Measurements from ENCODE around the gene RAD18.
A peak's percentile ranks its signal among the peaks of the same experiment; 100 is the strongest.

Gene RAD18

GRCh38 chr3:8937064-8938020 lies 25.9 kb downstream of the RAD18 start:
- Histone ChIP-seq H3K14ac (ENCODE audit: low read length) (no peak overlapping the region), H3K4ac (ENCODE audit: low read depth, low read length) (no peak overlapping the region), H2AK5ac (ENCODE audit: low read length) (no peak overlapping the region), H2BK5ac (ENCODE audit: low read depth, low read length, poor library complexity) (no peak overlapping the region), H3K4me3 (ENCODE audit: low read depth, low read length) (no peak overlapping the region), H3K4me2 (ENCODE audit: low read length) (no peak overlapping the region), H4K12ac (ENCODE audit: low read depth, low read length) (no peak overlapping the region), H3K27me3 (ENCODE audit: insufficient read depth, low read length) (no peaks in the 10 kb centered on the region), H3K27ac (ENCODE audit: low read depth, low read length) (no peak overlapping the region), H2BK120ac (ENCODE audit: insufficient read depth, low read length, poor library complexity) (no peak overlapping the region), H3K4me1 (ENCODE audit: control insufficient read depth in 1 of 2, insufficient read depth in 2 of 2, low read length in 2 of 2) (no peaks in the 10 kb centered on the region), H3K79me2 (ENCODE audit: control insufficient read depth, insufficient read depth, low read length, poor library complexity) (no peaks in the 10 kb centered on the region), H3K9me3 (ENCODE audit: insufficient read depth, low read depth, low read length) (no peaks in the 10 kb centered on the region), H4K8ac (ENCODE audit: low read depth, low read length) (no peak overlapping the region), H4K91ac (ENCODE audit: low read depth, low read length) (no peak overlapping the region), H3K18ac (ENCODE audit: low read length) (no peak overlapping the region), H3K79me1 (ENCODE audit: low read length) (no peaks in the 10 kb centered on the region), H3K9ac (ENCODE audit: low read length) (no peak overlapping the region), H3K23ac (ENCODE audit: low read length) (no peak overlapping the region), H2AFZ (ENCODE audit: insufficient read depth, low read length, poor library complexity) (no peak overlapping the region), H2BK12ac (ENCODE audit: low read length) (no peak overlapping the region), H3K36me3 (ENCODE audit: control insufficient read depth in 1 of 2, insufficient read depth in 2 of 2, low read length in 2 of 2) (peaks cover 2 to 9% of the 10 kb centered on the region in 2 experiments)
- DNase-seq, result peak in 1 of 2 donors; percentile 79
- no CpG with 5 or more reads among the region's 6 CpGs for WGBS (ENCODE audit: extremely low coverage, insufficient coverage, insufficient read length)

GRCh38 chr3:8932507-8932906 lies 30.8 kb downstream of the RAD18 start:
- H3K4me2 ChIP-seq (ENCODE audit: low read length), result no peak overlapping the region
- no peak overlapping the region for H2BK120ac ChIP-seq (ENCODE audit: insufficient read depth, low read length, poor library complexity)
- peaks cover 2% of the 10 kb centered on the region in 2 experiments for H3K36me3 ChIP-seq (ENCODE audit: control insufficient read depth in 1 of 2, insufficient read depth in 2 of 2, low read length in 2 of 2)
- no peak overlapping the region for H2BK12ac ChIP-seq (ENCODE audit: low read length)
- no CpG with 5 or more reads among the region's 2 CpGs for WGBS (ENCODE audit: extremely low coverage, insufficient coverage, insufficient read length)
- H3K79me2 ChIP-seq (ENCODE audit: control insufficient read depth, insufficient read depth, low read length, poor library complexity), result no peaks in the 10 kb centered on the region
- no peak overlapping the region for H3K14ac ChIP-seq (ENCODE audit: low read length)
- H3K79me1 ChIP-seq (ENCODE audit: low read length), result no peaks in the 10 kb centered on the region
- no peak overlapping the region for H2AFZ ChIP-seq (ENCODE audit: insufficient read depth, low read length, poor library complexity)
- H4K8ac ChIP-seq (ENCODE audit: low read depth, low read length), result no peak overlapping the region
- no peak overlapping the region for H3K9ac ChIP-seq (ENCODE audit: low read length)
- no peaks in the 10 kb centered on the region for H3K4me1 ChIP-seq (ENCODE audit: control insufficient read depth in 1 of 2, insufficient read depth in 2 of 2, low read length in 2 of 2)
- H4K12ac ChIP-seq (ENCODE audit: low read depth, low read length), result no peak overlapping the region
- no peak overlapping the region for H3K4ac ChIP-seq (ENCODE audit: low read depth, low read length)
- H3K4me3 ChIP-seq (ENCODE audit: low read depth, low read length), result no peak overlapping the region
- H2AK5ac ChIP-seq (ENCODE audit: low read length), result no peak overlapping the region
- H3K23ac ChIP-seq (ENCODE audit: low read length), result no peak overlapping the region
- no peaks in the 10 kb centered on the region for H3K27me3 ChIP-seq (ENCODE audit: insufficient read depth, low read length)
- no peak overlapping the region for H3K18ac ChIP-seq (ENCODE audit: low read length)
- no peak for DNase-seq
- H3K27ac ChIP-seq (ENCODE audit: low read depth, low read length), result no peak overlapping the region
- no peaks in the 10 kb centered on the region for H3K9me3 ChIP-seq (ENCODE audit: insufficient read depth, low read depth, low read length)
- no peak overlapping the region for H2BK5ac ChIP-seq (ENCODE audit: low read depth, low read length, poor library complexity)
- H4K91ac ChIP-seq (ENCODE audit: low read depth, low read length), result no peak overlapping the region

GRCh38 chr3:8931342-8931741 lies 31.9 kb downstream of the RAD18 start:
- Histone ChIP-seq H3K18ac (ENCODE audit: low read length) (no peak overlapping the region), H2AK5ac (ENCODE audit: low read length) (no peak overlapping the region), H3K9me3 (ENCODE audit: insufficient read depth, low read depth, low read length) (no peaks in the 10 kb centered on the region), H2BK12ac (ENCODE audit: low read length) (no peak overlapping the region), H3K27me3 (ENCODE audit: insufficient read depth, low read length) (no peaks in the 10 kb centered on the region), H3K36me3 (ENCODE audit: control insufficient read depth in 1 of 2, insufficient read depth in 2 of 2, low read length in 2 of 2) (peaks cover 2% of the 10 kb centered on the region in 2 experiments), H3K14ac (ENCODE audit: low read length) (no peak overlapping the region), H3K4ac (ENCODE audit: low read depth, low read length) (no peak overlapping the region), H3K79me1 (ENCODE audit: low read length) (no peaks in the 10 kb centered on the region), H2BK5ac (ENCODE audit: low read depth, low read length, poor library complexity) (no peak overlapping the region), H4K91ac (ENCODE audit: low read depth, low read length) (no peak overlapping the region), H3K4me2 (ENCODE audit: low read length) (no peak overlapping the region), H3K9ac (ENCODE audit: low read length) (no peak overlapping the region), H3K23ac (ENCODE audit: low read length) (no peak overlapping the region), H3K4me1 (ENCODE audit: control insufficient read depth in 1 of 2, insufficient read depth in 2 of 2, low read length in 2 of 2) (no peaks in the 10 kb centered on the region), H3K4me3 (ENCODE audit: low read depth, low read length) (no peak overlapping the region), H2AFZ (ENCODE audit: insufficient read depth, low read length, poor library complexity) (no peak overlapping the region), H4K12ac (ENCODE audit: low read depth, low read length) (no peak overlapping the region), H3K79me2 (ENCODE audit: control insufficient read depth, insufficient read depth, low read length, poor library complexity) (no peaks in the 10 kb centered on the region), H2BK120ac (ENCODE audit: insufficient read depth, low read length, poor library complexity) (no peak overlapping the region), H3K27ac (ENCODE audit: low read depth, low read length) (no peak overlapping the region), H4K8ac (ENCODE audit: low read depth, low read length) (no peak overlapping the region)
- DNase-seq, result no peak
- no CpG with 5 or more reads among the region's 3 CpGs for WGBS (ENCODE audit: extremely low coverage, insufficient coverage, insufficient read length)

GRCh38 chr3:8929860-8930259 lies 33.4 kb downstream of the RAD18 start:
- H4K8ac ChIP-seq (ENCODE audit: low read depth, low read length), result no peak overlapping the region
- H3K4me1 ChIP-seq (ENCODE audit: control insufficient read depth in 1 of 2, insufficient read depth in 2 of 2, low read length in 2 of 2), result no peaks in the 10 kb centered on the region
- DNase-seq, result no peak
- WGBS (ENCODE audit: extremely low coverage, insufficient coverage, insufficient read length), result no CpG with 5 or more reads among the region's 4 CpGs
- no peak overlapping the region for H3K18ac ChIP-seq (ENCODE audit: low read length)
- H3K79me1 ChIP-seq (ENCODE audit: low read length), result no peaks in the 10 kb centered on the region
- H3K79me2 ChIP-seq (ENCODE audit: control insufficient read depth, insufficient read depth, low read length, poor library complexity), result no peaks in the 10 kb centered on the region
- H2BK5ac ChIP-seq (ENCODE audit: low read depth, low read length, poor library complexity), result no peak overlapping the region
- no peak overlapping the region for H3K27ac ChIP-seq (ENCODE audit: low read depth, low read length)
- no peak overlapping the region for H3K14ac ChIP-seq (ENCODE audit: low read length)
- no peak overlapping the region for H3K4me2 ChIP-seq (ENCODE audit: low read length)
- no peak overlapping the region for H2AK5ac ChIP-seq (ENCODE audit: low read length)
- no peaks in the 10 kb centered on the region for H3K9me3 ChIP-seq (ENCODE audit: insufficient read depth, low read depth, low read length)
- H2BK120ac ChIP-seq (ENCODE audit: insufficient read depth, low read length, poor library complexity), result no peak overlapping the region
- no peak overlapping the region for H3K4ac ChIP-seq (ENCODE audit: low read depth, low read length)
- no peak overlapping the region for H2AFZ ChIP-seq (ENCODE audit: insufficient read depth, low read length, poor library complexity)
- no peak overlapping the region for H4K12ac ChIP-seq (ENCODE audit: low read depth, low read length)
- H3K4me3 ChIP-seq (ENCODE audit: low read depth, low read length), result no peak overlapping the region
- no peak overlapping the region for H4K91ac ChIP-seq (ENCODE audit: low read depth, low read length)
- no peaks in the 10 kb centered on the region for H3K36me3 ChIP-seq (ENCODE audit: control insufficient read depth in 1 of 2, insufficient read depth in 2 of 2, low read length in 2 of 2)
- no peaks in the 10 kb centered on the region for H3K27me3 ChIP-seq (ENCODE audit: insufficient read depth, low read length)
- H2BK12ac ChIP-seq (ENCODE audit: low read length), result no peak overlapping the region
- no peak overlapping the region for H3K9ac ChIP-seq (ENCODE audit: low read length)
- no peak overlapping the region for H3K23ac ChIP-seq (ENCODE audit: low read length)
